GM12892 (cell line): Measurements from ENCODE around the gene ACTL10.
A peak's percentile ranks its signal among the peaks of the same experiment; 100 is the strongest.

ENCODE experiments used
- DNase-seq: peaks from one replicate; pipeline ENCODE4 v3.0.0; 2011; ENCODE audit not compliant: insufficient read length
- FAIRE-seq: peaks from 2 replicates; lab custom pipeline; 2011; peaks lifted over from hg19 to GRCh38; lab: Jason Lieb, UNC
- POLR2A ChIP-seq: IDR thresholded peaks from 2 replicates; pipeline ENCODE4 v1.6.1; 2011; ENCODE audit warnings: low read depth, low read length, control low read depth
- POLR2AphosphoS5 ChIP-seq: IDR thresholded peaks from 2 replicates; pipeline ENCODE4 v1.6.1; 2011; ENCODE audit warnings: low read depth, low read length, control low read depth
- TAF1 ChIP-seq: IDR thresholded peaks from 2 replicates; pipeline ENCODE4 v1.6.1; 2011; ENCODE audit warnings: low read depth, mild to moderate bottlenecking, control low read depth, low read length, borderline replicate concordance

The ACTL10 gene

GRCh38 chr20:33659341-33660034, 7.3 kb upstream of the ACTL10 start:
- TF ChIP-seq POLR2AphosphoS5 (no peak), TAF1 (no peak), POLR2A (no peak)
- DNase-seq (no peak), FAIRE-seq (no peak)

GRCh38 chr20:33660035-33660684, 6.6 kb upstream of the ACTL10 start:
- FAIRE-seq, result no peak
- TF ChIP-seq POLR2AphosphoS5, result no peak
- no peak for TF ChIP-seq POLR2A
- TF ChIP-seq TAF1, result no peak
- no peak for DNase-seq

- no peak for FAIRE-seq
- no peak for DNase-seq
- no peak for TF ChIP-seq POLR2A
- no peak for TF ChIP-seq POLR2AphosphoS5
- no peak for TF ChIP-seq TAF1
Measured at GRCh38 chr20:33660685-33661058, 6.1 kb upstream of the ACTL10 start.

GRCh38 chr20:33662172-33662571, 4.6 kb upstream of the ACTL10 start, which contains the start of gene C20orf144:
Gene C20orf144, plus strand, starts transcription at chr20:33662327. Its CDS starts 19 bp downstream, at chr20:33662346.
- TF ChIP-seq TAF1, result no peak
- no peak for TF ChIP-seq POLR2A
- TF ChIP-seq POLR2AphosphoS5, result no peak
- DNase-seq (no peak), FAIRE-seq (no peak)

GRCh38 chr20:33663161-33664084, 3.3 kb upstream of the ACTL10 start:
- DNase-seq (peak; percentile 93), FAIRE-seq (peak; percentile 96)
- TF ChIP-seq TAF1 (peak; percentile 62; the same call in 1 of the 2 replicates), POLR2A (peak; percentile 84), POLR2AphosphoS5 (peak; percentile 83)

GRCh38 chr20:33664085-33664761, 2.5 kb upstream of the ACTL10 start:
- TF ChIP-seq POLR2A, result no peak
- TF ChIP-seq TAF1, result no peak
- TF ChIP-seq POLR2AphosphoS5, result no peak
- DNase-seq (no peak), FAIRE-seq (no peak)

GRCh38 chr20:33664762-33665144, 2.0 kb upstream of the ACTL10 start:
- no peak for TF ChIP-seq POLR2AphosphoS5
- no peak for TF ChIP-seq POLR2A
- no peak for TF ChIP-seq TAF1
- DNase-seq (no peak), FAIRE-seq (no peak)

- no peak for TF ChIP-seq POLR2AphosphoS5
- no peak for TF ChIP-seq TAF1
- no peak for TF ChIP-seq POLR2A
- FAIRE-seq, result peak; percentile 24
- DNase-seq, result peak; percentile 50
Measured at GRCh38 chr20:33667245-33667675, 517 bp downstream of the ACTL10 start.

GRCh38 chr20:33667676-33668465, 1.1 kb downstream of the ACTL10 start:
- DNase-seq (peak; percentile 91), FAIRE-seq (peak; percentile 92)
- TF ChIP-seq POLR2A (no peak), TAF1 (no peak), POLR2AphosphoS5 (no peak)

GRCh38 chr20:33668466-33669155, 1.9 kb downstream of the ACTL10 start:
- no peak for FAIRE-seq

More at GRCh38 chr20:33668466-33669155, 1.9 kb downstream of the ACTL10 start:
- DNase-seq, result no peak
- TF ChIP-seq POLR2AphosphoS5, result no peak
- no peak for TF ChIP-seq TAF1
- TF ChIP-seq POLR2A, result no peak; the same call in 1 of the 2 replicates
